Ovary (tissue), 3 donors: ENCODE measurements around the gene ITPR2.

ENCODE experiments used
- CTCF ChIP-seq, 3 donors: fragments of 450-650 bp in 2 of 3; fragments of 200-600 bp in 1 of 3; IDR thresholded peaks; one replicate each; pipeline versions ENCODE4 v1.5.1 to v1.8.0; 2016 to 2022; ENCODE audit warnings: antibody characterized with exemption in 3 of 3, mild to moderate bottlenecking in 1 of 3
- EP300 ChIP-seq: sonication (generic); formaldehyde crosslinking; IDR thresholded peaks from one replicate; pipeline ENCODE4 v1.6.1; 2017; ENCODE audit warnings: antibody characterized with exemption
- POLR2A ChIP-seq: fragments of 450-650 bp; IDR thresholded peaks from one replicate; pipeline ENCODE4 v1.6.1; 2017; ENCODE audit warnings: antibody characterized with exemption, mild to moderate bottlenecking, moderate library complexity
- donor health status: DM: no; HTN: no; CAD: no.

- TF ChIP-seq POLR2A (no peak), CTCF (IDR thresholded peaks at IDR 0.05) (no peak), EP300 (no peak)
Measured at GRCh38 chr12:26451763-26452162, 381.2 kb downstream of the ITPR2 start.
